Measurements from ENCODE around the gene UQCC2.

UQCC2 gene

DNA sequence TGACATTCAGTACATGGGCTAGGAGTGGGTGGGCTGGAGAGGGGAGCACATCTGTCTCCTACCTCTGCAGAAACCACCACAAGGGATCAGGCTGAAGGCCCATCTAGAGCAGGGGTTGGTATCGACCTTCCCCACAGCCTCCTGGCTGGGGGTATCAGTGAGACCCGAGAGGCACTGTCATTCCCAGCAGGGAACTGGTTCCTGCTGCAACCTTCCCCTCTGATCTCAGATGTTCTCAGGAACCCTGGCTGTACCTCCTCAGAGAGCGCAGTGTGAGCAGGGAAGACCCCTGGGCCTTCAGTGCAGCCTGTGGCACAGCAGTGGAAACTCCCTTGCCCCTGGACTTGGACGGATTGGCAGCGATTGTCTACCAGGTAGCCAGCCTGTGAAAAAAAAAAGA is 27.4 kb upstream of the UQCC2 start:
- no peak for DNase-seq (ENCODE audit: low spot score in 2 of 2)
- H3K9me3 Mint-ChIP-seq, result no peaks in the 10 kb centered on the region
- H3K4me1 Mint-ChIP-seq, result no peaks in the 10 kb centered on the region
- no peak overlapping the region for H3K4me3 Mint-ChIP-seq
- no peaks in the 10 kb centered on the region for H3K36me3 Mint-ChIP-seq (ENCODE audit: insufficient read depth)
- H3K27me3 Mint-ChIP-seq, result peaks cover 15% of the 10 kb centered on the region
- H3K27ac Mint-ChIP-seq (ENCODE audit: low read depth), result no peak overlapping the region
- no peak for ATAC-seq (replicated peaks; ENCODE audit: extremely low read depth, poor library complexity, severe bottlenecking)

DNA sequence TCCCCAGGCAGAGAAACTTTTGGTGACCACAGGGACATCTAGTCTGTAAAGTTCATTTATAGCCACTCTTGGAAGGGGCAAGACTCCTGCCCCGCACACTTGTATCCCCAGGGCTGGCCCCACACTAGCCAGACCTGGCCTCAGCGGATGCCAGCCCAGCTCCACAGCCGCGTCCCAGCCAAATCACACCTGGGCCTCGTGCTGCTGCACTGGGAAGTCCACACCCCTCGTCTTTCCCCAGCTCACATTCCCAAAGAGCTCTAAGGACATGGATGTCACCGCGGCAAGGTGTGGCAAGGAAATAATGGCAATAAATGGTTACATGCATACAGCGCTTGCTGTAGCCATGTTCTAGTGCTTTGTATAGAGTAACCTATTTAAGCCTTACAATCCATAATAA is 26.7 kb upstream of the UQCC2 start:
- no peaks in the 10 kb centered on the region for H3K9me3 Mint-ChIP-seq
- no peak overlapping the region for H3K4me3 Mint-ChIP-seq
- H3K4me1 Mint-ChIP-seq, result no peaks in the 10 kb centered on the region
- ATAC-seq (replicated peaks; ENCODE audit: extremely low read depth, poor library complexity, severe bottlenecking), result no peak
- peaks cover 14% of the 10 kb centered on the region for H3K27me3 Mint-ChIP-seq
- DNase-seq (ENCODE audit: low spot score in 2 of 2), result no peak
- no peak overlapping the region for H3K27ac Mint-ChIP-seq (ENCODE audit: low read depth)
- no peaks in the 10 kb centered on the region for H3K36me3 Mint-ChIP-seq (ENCODE audit: insufficient read depth)

DNA sequence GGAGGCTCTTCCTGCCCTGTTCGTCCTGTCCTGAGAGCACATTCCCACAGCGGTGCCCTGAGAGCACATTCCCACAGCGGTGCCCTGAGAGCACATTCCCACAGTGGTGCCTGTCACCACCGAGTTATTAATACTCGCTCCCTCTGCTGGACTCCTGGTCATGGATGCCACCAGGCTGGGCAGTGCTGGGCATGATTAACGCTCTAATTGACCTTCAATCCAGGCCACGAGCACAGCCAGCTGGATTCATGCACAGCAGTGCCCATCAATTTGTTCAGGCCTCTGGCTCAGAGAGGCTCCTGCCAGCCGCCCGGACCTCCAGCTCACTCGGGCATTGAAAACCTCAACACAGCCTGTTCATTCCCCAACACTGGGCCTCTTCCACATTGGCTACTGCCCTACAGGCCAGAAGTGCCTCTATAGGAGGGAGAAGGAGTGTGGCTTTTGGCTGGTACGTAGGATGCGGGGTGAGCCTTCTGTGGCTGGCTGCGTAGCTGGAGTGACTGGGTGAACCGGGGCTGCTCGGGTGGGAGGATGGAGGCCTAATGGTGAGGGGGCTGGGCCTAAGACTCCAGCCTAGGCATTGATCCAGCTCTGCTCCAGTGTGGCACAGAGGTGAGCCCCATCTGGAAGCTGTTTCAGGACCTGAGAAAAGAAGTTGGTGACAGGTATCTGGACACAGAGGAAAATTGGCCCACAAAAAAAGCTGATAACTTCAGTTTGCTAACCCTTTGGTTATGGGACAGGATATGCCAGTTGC is 25.9 kb upstream of the UQCC2 start:
- DNase-seq (ENCODE audit: low spot score in 2 of 2) (no peak), ATAC-seq (replicated peaks; ENCODE audit: extremely low read depth, poor library complexity, severe bottlenecking) (no peak)
- Mint-ChIP-seq H3K27me3 (peaks cover 14% of the 10 kb centered on the region), H3K4me1 (no peaks in the 10 kb centered on the region), H3K36me3 (ENCODE audit: insufficient read depth) (no peaks in the 10 kb centered on the region), H3K9me3 (no peaks in the 10 kb centered on the region), H3K27ac (ENCODE audit: low read depth) (no peak overlapping the region), H3K4me3 (no peak overlapping the region)

DNA sequence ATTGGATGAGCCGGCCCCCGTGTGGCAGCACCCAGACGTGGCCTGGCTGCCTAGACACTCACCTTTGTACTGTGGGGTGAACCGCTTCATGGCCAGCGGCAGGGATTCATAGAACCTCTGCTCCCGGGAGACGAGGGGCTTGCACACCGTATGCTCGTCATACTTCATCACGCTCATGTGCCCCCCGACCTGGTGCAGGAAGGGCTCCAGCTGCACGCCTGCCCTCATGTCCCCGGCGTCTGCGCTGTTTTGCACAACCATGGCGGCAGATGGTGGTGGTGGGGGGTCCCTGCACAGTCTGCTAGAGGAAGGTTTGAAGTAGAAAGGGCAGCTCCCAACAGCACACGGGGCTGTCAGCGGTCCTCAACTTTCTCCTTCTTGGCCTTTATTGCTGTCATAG is 23.7 kb upstream of the UQCC2 start:
- no peaks in the 10 kb centered on the region for H3K4me1 Mint-ChIP-seq
- H3K27me3 Mint-ChIP-seq, result peaks cover 27% of the 10 kb centered on the region
- DNase-seq (ENCODE audit: low spot score in 2 of 2) (no peak), ATAC-seq (replicated peaks; ENCODE audit: extremely low read depth, poor library complexity, severe bottlenecking) (no peak)
- no peak overlapping the region for H3K27ac Mint-ChIP-seq (ENCODE audit: low read depth)
- no peaks in the 10 kb centered on the region for H3K36me3 Mint-ChIP-seq (ENCODE audit: insufficient read depth)
- no peak overlapping the region for H3K4me3 Mint-ChIP-seq
- H3K9me3 Mint-ChIP-seq, result no peaks in the 10 kb centered on the region

DNA sequence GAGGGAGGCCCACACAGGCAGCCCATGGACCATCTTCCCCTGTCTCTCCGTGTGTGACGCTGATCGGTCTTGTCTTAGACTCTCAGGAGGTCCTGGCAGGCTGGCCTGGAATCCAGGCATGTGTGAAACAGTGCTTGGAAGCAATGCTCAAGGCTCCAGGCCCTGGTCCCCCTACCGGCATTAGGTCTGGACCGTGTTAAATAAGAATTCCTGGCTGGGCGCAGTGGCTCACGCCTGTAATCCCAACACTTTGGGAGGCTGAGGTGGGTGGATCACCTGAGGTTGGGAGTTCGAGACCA is 22.2 kb upstream of the UQCC2 start:
- Mint-ChIP-seq H3K36me3 (ENCODE audit: insufficient read depth) (no peaks in the 10 kb centered on the region), H3K27me3 (peaks cover 31% of the 10 kb centered on the region)

DNA sequence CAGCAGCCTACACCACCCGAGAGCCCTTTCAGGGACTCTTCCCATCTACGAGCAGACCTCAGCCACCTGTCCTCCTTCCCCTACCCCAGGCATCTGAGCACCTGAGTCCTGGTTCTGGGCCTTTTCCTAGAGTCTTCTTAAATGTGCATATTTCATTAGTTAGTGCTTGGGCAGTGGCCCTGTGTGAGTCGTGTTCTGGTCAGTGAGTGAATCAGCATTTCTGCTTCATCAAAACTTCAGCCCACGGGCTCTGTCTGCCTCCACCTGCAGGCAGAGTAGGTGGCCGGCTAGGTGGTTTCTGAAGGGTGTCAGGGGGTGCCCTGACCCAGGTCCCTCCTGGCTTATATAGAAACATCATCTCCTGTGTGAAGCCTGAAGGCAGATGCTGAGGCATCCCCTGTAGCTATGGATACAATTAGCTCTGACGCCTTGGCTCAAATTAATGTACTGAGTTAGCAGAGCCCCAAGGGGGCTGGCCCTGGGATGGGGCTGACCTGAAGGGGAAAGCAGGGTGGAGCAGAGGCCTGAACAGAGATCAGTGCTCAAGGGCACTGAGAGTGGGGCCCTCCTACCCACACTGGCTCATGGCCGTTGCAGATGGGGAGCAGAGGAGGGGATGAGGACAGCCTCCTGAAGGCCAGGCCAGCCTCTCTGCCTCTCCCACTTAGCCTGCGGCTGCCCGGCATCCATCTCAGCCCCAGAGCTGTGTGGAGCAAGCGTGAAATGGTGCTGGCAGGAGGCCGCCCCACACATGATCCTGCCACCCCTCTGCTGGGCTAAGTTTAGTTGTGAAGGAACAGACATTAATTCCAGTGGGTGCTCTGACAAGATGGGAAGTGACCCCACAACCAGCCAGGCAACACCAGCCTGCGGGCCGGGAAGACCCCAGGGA is 21.6 kb upstream of the UQCC2 start:
- ATAC-seq (replicated peaks; ENCODE audit: extremely low read depth, poor library complexity, severe bottlenecking) (no peak), DNase-seq (ENCODE audit: low spot score in 2 of 2) (no peak)

More for the DNA sequence above, 22.2 kb upstream of the UQCC2 start:
- no peaks in the 10 kb centered on the region for H3K4me1 Mint-ChIP-seq
- no peak for DNase-seq (ENCODE audit: low spot score in 2 of 2)
- H3K9me3 Mint-ChIP-seq, result no peaks in the 10 kb centered on the region
- no peak overlapping the region for H3K4me3 Mint-ChIP-seq
- no peak overlapping the region for H3K27ac Mint-ChIP-seq (ENCODE audit: low read depth)
- ATAC-seq (replicated peaks; ENCODE audit: extremely low read depth, poor library complexity, severe bottlenecking), result no peak

DNA sequence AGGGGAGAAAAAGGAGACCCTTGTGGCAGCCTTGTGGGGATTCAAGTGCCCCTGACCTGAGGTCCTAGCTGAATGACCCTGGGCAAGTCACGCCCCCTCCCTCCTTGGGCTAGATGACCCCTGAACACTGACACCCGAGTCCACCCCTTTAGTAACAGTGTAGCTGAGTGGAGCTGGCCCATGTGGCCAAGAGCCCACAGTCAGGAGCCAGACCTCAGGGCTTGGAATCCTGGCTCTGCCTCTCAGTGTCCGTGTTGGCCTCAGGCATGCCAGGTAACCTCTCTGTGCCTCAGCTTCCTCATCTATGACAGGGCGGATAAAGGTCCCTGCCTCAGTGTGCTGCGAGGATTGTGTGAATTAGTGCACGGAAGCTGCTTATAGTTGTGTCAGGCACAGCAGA is 20.9 kb upstream of the UQCC2 start:
- no peak overlapping the region for H3K27ac Mint-ChIP-seq (ENCODE audit: low read depth)
- no peaks in the 10 kb centered on the region for H3K4me1 Mint-ChIP-seq
- ATAC-seq (replicated peaks; ENCODE audit: extremely low read depth, poor library complexity, severe bottlenecking) (no peak), DNase-seq (ENCODE audit: low spot score in 2 of 2) (no peak)
- no peak overlapping the region for H3K4me3 Mint-ChIP-seq
- H3K27me3 Mint-ChIP-seq, result peaks cover 31% of the 10 kb centered on the region
- H3K36me3 Mint-ChIP-seq (ENCODE audit: insufficient read depth), result no peaks in the 10 kb centered on the region
- H3K9me3 Mint-ChIP-seq, result no peaks in the 10 kb centered on the region

More for the DNA sequence above, 21.6 kb upstream of the UQCC2 start:
- Mint-ChIP-seq H3K4me1 (no peaks in the 10 kb centered on the region), H3K9me3 (no peaks in the 10 kb centered on the region), H3K36me3 (ENCODE audit: insufficient read depth) (no peaks in the 10 kb centered on the region), H3K27me3 (peaks cover 31% of the 10 kb centered on the region), H3K4me3 (no peak overlapping the region), H3K27ac (ENCODE audit: low read depth) (no peak overlapping the region)

DNA sequence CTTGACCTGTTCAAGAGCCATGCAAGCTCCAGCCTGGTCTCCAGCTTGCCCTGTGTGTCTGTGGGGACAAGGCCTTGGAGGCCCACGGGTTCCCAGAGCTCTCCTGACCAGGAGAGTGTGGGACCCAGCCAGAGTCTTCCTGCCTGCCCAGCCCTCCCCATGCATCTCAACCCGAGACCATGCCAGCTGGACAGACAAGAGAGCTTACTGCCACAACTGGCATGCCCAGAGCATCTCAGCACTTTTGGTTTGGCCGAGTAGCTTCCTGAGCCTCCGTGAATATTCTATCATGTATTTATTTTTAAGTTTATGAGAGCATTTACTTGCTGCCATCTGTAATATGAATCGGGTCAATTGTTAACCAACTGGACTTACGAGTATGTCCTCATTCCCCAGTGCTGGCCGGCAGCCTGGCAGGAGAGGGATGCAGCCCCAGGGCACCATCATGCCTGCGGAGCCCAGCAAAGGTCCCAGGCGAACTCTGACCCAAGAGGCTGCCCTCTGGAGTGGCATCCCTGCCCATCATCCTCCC is 20.3 kb upstream of the UQCC2 start:
- DNase-seq (ENCODE audit: low spot score in 2 of 2) (no peak), ATAC-seq (replicated peaks; ENCODE audit: extremely low read depth, poor library complexity, severe bottlenecking) (no peak)
- no peak overlapping the region for H3K27ac Mint-ChIP-seq (ENCODE audit: low read depth)
- no peaks in the 10 kb centered on the region for H3K36me3 Mint-ChIP-seq (ENCODE audit: insufficient read depth)
- peaks cover 36% of the 10 kb centered on the region for H3K27me3 Mint-ChIP-seq
- H3K9me3 Mint-ChIP-seq, result no peaks in the 10 kb centered on the region
- H3K4me3 Mint-ChIP-seq, result no peak overlapping the region
- no peaks in the 10 kb centered on the region for H3K4me1 Mint-ChIP-seq

DNA sequence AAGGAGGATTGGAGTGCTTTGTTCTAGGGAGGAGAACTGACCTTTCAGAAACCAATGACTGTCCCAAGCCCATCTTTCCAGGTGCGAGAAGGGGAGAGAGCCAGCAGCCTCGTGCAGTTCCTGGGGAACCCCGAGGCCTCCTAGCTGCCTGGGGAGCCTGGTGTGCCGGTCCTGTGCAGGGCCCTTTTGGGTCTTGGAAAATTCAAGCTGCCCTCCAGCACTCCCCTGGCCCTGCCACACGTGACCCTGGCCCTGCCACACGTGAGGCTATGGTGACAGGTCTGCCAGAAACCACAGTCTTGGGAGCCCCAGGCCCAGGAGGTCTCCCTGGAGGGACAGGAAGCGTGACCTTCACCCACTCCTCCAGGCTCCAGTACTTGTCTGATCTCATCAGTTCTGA is 19.5 kb upstream of the UQCC2 start:
- ATAC-seq (replicated peaks; ENCODE audit: extremely low read depth, poor library complexity, severe bottlenecking), result no peak
- Mint-ChIP-seq H3K36me3 (ENCODE audit: insufficient read depth) (no peaks in the 10 kb centered on the region), H3K27ac (ENCODE audit: low read depth) (no peak overlapping the region)

DNA sequence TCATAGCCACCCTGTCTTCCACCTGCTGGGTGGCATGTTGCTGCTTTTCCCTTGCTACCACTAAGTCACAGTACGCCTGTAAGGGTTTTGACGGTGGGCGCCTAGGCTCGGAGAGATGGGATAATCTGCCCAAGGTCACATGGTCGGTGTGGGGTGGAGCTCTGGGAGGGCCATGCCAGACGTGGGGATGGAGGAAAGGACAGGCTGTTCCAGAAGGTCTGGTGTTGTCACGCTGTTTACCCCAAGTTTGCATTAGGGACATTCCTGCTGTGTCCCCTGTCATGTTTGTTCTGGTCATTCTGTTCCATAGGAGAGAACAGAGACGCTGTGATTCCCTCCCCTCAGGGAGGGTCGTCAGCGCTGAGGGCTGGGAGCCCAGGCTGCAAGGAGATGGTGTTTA is 19.1 kb upstream of the UQCC2 start:
- H3K27ac Mint-ChIP-seq (ENCODE audit: low read depth), result no peak overlapping the region
- no peak for DNase-seq (ENCODE audit: low spot score in 2 of 2)

More for the DNA sequence above, 19.5 kb upstream of the UQCC2 start:
- Mint-ChIP-seq H3K27me3 (peaks cover 44% of the 10 kb centered on the region), H3K9me3 (no peaks in the 10 kb centered on the region), H3K4me3 (no peak overlapping the region), H3K4me1 (no peaks in the 10 kb centered on the region)
- DNase-seq (ENCODE audit: low spot score in 2 of 2), result no peak

DNA sequence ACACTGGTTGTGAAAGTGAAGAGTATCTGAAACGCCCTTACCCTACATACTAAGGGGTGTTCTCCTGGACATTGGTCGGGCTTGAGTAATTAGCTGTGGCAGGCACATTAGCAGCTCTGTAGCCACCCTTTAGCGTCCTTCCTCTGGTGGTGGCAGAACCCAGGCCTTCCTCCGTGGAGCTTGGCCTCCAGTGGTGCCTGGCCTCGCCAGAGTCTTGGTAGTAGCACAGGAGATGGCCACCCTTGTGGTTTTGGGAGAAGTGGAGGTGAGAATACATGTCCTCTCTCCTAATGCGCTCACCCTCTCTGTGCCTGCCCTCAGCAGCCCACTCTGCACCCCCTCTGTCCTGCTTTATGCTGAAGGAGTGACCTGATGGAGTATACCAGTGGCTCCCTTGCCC is 17.6 kb upstream of the UQCC2 start:
- H3K36me3 Mint-ChIP-seq (ENCODE audit: insufficient read depth), result peaks cover 2% of the 10 kb centered on the region
- H3K9me3 Mint-ChIP-seq, result no peaks in the 10 kb centered on the region
- DNase-seq (ENCODE audit: low spot score in 2 of 2) (no peak), ATAC-seq (replicated peaks; ENCODE audit: extremely low read depth, poor library complexity, severe bottlenecking) (no peak)
- H3K27ac Mint-ChIP-seq (ENCODE audit: low read depth), result no peak overlapping the region
- no peak overlapping the region for H3K4me3 Mint-ChIP-seq
- H3K27me3 Mint-ChIP-seq, result peaks cover 54% of the 10 kb centered on the region
- H3K4me1 Mint-ChIP-seq, result peaks cover 4% of the 10 kb centered on the region

More for the DNA sequence above, 19.1 kb upstream of the UQCC2 start:
- no peaks in the 10 kb centered on the region for H3K36me3 Mint-ChIP-seq (ENCODE audit: insufficient read depth)
- ATAC-seq (replicated peaks; ENCODE audit: extremely low read depth, poor library complexity, severe bottlenecking), result no peak
- no peak overlapping the region for H3K4me3 Mint-ChIP-seq
- peaks cover 45% of the 10 kb centered on the region for H3K27me3 Mint-ChIP-seq
- H3K9me3 Mint-ChIP-seq, result no peaks in the 10 kb centered on the region
- no peaks in the 10 kb centered on the region for H3K4me1 Mint-ChIP-seq

DNA sequence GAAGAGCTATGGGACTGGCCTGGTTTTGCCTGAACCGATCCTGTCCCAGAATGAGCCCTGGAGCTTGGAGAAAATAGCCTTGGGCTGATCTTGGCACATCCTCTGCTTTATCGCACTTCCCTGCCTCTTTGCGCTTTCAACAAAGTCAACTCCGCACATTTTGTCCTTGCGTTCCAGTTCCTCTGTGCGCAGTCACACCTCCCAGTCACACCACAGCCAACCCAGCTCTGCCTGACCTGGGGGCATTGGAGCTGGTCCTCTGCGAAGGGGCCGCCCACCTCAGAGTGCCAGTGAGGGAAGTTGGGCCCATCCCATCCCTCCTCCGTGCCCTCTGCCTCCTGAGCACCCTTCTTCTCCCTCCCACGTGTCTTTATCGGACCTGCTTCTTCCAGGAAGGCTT is 16.9 kb upstream of the UQCC2 start:
- no peak for DNase-seq (ENCODE audit: low spot score in 2 of 2)
- H3K27ac Mint-ChIP-seq (ENCODE audit: low read depth), result no peak overlapping the region
- H3K27me3 Mint-ChIP-seq, result peaks cover 60% of the 10 kb centered on the region
- H3K4me1 Mint-ChIP-seq, result peaks cover 4% of the 10 kb centered on the region
- no peak overlapping the region for H3K4me3 Mint-ChIP-seq
- H3K9me3 Mint-ChIP-seq, result no peaks in the 10 kb centered on the region
- ATAC-seq (replicated peaks; ENCODE audit: extremely low read depth, poor library complexity, severe bottlenecking), result no peak
- peaks cover 2% of the 10 kb centered on the region for H3K36me3 Mint-ChIP-seq (ENCODE audit: insufficient read depth)

DNA sequence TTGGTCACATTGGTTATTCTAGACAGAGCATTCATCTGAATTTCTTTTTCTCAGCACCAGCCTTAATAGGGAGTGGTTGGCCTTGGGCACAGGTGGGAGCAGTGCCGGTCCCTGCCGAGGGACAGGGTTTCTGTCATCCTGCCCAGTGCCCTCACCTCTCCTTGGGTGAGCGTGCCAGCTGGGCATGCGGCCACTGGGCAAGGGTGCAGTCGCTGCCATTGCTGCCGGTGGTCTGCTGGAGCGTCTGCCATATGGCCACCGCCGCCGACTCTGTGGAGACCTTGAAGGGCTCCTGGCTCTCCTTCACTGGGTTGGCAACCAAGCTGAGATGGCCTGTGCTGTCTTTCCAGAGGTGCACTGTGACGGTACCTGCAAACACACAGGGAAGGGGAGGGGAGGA is 16.4 kb upstream of the UQCC2 start:
- peaks cover 61% of the 10 kb centered on the region for H3K27me3 Mint-ChIP-seq
- H3K9me3 Mint-ChIP-seq, result no peaks in the 10 kb centered on the region
- no peak for ATAC-seq (replicated peaks; ENCODE audit: extremely low read depth, poor library complexity, severe bottlenecking)
- H3K4me1 Mint-ChIP-seq, result peaks cover 4% of the 10 kb centered on the region
- DNase-seq (ENCODE audit: low spot score in 2 of 2), result no peak
- H3K27ac Mint-ChIP-seq (ENCODE audit: low read depth), result no peak overlapping the region
- H3K36me3 Mint-ChIP-seq (ENCODE audit: insufficient read depth), result peaks cover 2% of the 10 kb centered on the region
- no peak overlapping the region for H3K4me3 Mint-ChIP-seq
